DND-41 (cell line): ENCODE results near the gene LIM2.
A peak's percentile ranks its signal among the peaks of the same experiment; 100 is the strongest.

ENCODE experiments used
- ATAC-seq: fragments of 200-7000 bp; cut with Tn5 transposase; 3 replicates; pipeline ENCODE4 v1.9.1; 2021; ENCODE audit warnings: low read depth; ENCODE audit not compliant: insufficient read depth
- DNase-seq: peaks from one replicate; pipeline ENCODE4 v3.0.0-alpha.2; 2020
- H2AFZ ChIP-seq: 2 replicates; pipeline ENCODE4 v1.6.0; 2012; ENCODE audit warnings: low read depth, low read length
- H3K27ac ChIP-seq: 2 replicates; pipeline ENCODE4 v1.5.1; 2012; ENCODE audit warnings: low read length, inconsistent platforms
- H3K27me3 ChIP-seq: fragments of 200-600 bp; sonication (generic); 2 replicates; pipeline ENCODE4 v1.6.0; 2012; ENCODE audit warnings: low read length, mild to moderate bottlenecking, inconsistent platforms; ENCODE audit not compliant: insufficient read depth, poor library complexity
- H3K36me3 ChIP-seq: 2 replicates; pipeline ENCODE4 v1.5.1; 2012; ENCODE audit warnings: low read length, inconsistent platforms; ENCODE audit not compliant: insufficient read depth
- H3K4me1 ChIP-seq: 2 replicates; pipeline ENCODE4 v1.5.1; 2012; ENCODE audit warnings: mild to moderate bottlenecking, low read length; ENCODE audit not compliant: insufficient read depth
- H3K4me2 ChIP-seq: 2 replicates; pipeline ENCODE4 v1.6.0; 2012; ENCODE audit warnings: mild to moderate bottlenecking, moderate library complexity, low read length, inconsistent platforms; ENCODE audit not compliant: insufficient read depth
- H3K4me3 ChIP-seq, 2 experiments: fragments of 200-600 bp in 1 of 2; shearing (Covaris generic) in 1 of 2; 2 replicates each; pipeline ENCODE4 v1.5.1; 2012 to 2016; ENCODE audit warnings: inconsistent platforms in 2 of 2, low read length in 2 of 2, mild to moderate bottlenecking in 2 of 2, low read depth in 1 of 2, moderate library complexity in 1 of 2
- H3K79me2 ChIP-seq: 2 replicates; pipeline ENCODE4 v1.6.0; 2012; ENCODE audit warnings: low read length, inconsistent platforms; ENCODE audit not compliant: insufficient read depth
- H3K9ac ChIP-seq: 2 replicates; pipeline ENCODE4 v1.6.0; 2012; ENCODE audit warnings: low read depth, mild to moderate bottlenecking, inconsistent platforms, low read length, moderate library complexity
- H3K9me3 ChIP-seq: 2 replicates; pipeline ENCODE4 v1.5.1; 2012; ENCODE audit warnings: low read length, moderate library complexity, mild to moderate bottlenecking, inconsistent platforms; ENCODE audit not compliant: insufficient read depth, severe bottlenecking
- H4K20me1 ChIP-seq: 2 replicates; pipeline ENCODE4 v1.6.0; 2012; ENCODE audit warnings: low read length; ENCODE audit not compliant: insufficient read depth
- EZH2 ChIP-seq: IDR thresholded peaks from 3 replicates; pipeline ENCODE4 v1.6.1; 2012; ENCODE audit warnings: borderline replicate concordance, low read depth, mild to moderate bottlenecking, moderate library complexity, low read length, inconsistent platforms; ENCODE audit not compliant: severe bottlenecking
- TF ChIP-seq, protein P1 (sequence below): IDR thresholded peaks from 2 replicates; pipeline ENCODE4 v1.5.1; 2012; ENCODE audit warnings: borderline replicate concordance, low read length, moderate library complexity, mild to moderate bottlenecking; ENCODE audit not compliant: poor library complexity, severe bottlenecking; ENCODE audit errors: extremely low read depth

LIM2 gene

DNA sequence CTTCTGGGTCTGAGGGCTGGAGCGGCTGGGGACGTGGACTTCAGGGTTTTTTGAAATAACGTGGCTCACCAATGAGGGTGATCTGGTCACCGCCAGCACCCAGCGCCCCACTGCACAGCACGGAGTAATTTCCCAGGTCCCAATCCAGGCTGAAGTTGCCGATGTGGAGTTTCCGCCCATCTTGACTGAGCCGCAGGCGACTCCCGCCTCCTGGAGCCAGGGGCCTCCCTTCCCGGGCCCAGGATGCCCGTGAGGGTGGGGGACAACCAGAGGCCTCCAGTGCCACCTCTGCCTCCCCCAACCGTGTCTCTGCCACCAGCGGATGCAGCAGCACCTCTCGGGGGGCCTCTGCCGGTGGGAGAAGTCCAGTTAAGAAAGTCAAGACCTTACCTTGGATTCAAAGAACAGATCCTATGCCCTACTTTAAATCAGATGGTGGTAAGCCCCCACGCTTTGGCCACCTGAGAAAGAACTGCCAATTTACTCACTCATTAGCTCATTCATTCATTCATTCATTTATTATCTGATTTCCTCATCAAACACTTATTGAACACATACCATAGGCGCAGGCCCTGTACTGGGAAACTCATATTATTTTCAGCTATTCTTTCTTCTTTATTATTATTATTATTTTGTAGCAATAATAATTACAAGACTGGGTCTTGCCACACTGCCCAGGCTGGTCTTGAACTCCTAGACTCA is 49.8 kb downstream of the LIM2 start:
- Histone ChIP-seq H3K9ac (peak overlapping the region; percentile 46; the same call in 1 of the 2 replicates), H3K4me2 (peak overlapping the region; percentile 74)
- no peak for ATAC-seq

DNA sequence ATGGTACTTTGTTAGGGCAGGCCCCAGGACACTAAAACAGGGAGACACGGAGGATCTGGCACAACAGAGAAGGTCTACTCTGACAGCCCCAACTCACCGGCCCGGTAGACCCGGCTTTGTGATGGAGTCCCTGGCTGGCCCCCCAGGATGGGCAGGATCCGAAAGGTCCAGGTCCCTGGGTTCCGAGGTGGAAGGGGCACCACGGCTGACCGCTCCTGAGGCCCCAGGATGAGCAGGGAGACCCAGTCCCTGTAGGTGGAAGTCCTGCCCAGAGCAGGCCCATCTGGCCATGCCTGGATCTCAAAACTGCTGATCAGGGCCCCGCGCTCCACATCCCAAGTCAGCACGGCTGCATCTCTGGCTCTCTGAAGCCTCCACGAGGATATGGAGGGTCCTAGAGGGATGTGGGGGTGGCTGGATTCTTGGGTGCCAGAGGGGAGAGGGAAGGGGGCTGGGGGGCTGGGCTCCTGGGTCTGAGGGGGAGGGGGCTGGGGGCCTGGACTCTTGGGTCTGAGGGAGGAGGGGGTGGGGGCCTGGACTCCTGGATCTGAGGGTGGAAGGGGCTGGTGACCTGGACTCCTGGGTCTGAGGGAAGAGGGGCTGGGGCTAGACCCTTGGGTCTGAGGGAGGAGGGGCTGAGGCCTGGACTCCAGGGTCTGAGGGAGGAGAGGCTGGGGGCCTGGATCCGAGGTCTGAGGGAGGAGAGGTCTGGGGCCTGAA is 50.5 kb downstream of the LIM2 start:
- Histone ChIP-seq H3K9ac (no peak overlapping the region), H2AFZ (no peak overlapping the region), H3K4me3 (no peak overlapping the region), H3K36me3 (no peaks in the 10 kb centered on the region), H3K4me1 (peaks cover 13% of the 10 kb centered on the region), H4K20me1 (no peaks in the 10 kb centered on the region), H3K9me3 (no peaks in the 10 kb centered on the region), H3K79me2 (no peaks in the 10 kb centered on the region), H3K4me2 (no peak overlapping the region), H3K27ac (no peak overlapping the region), H3K27me3 (no peaks in the 10 kb centered on the region)
- no peak for DNase-seq
- TF ChIP-seq EZH2 = no peak
- TF ChIP-seq, protein P1, sequence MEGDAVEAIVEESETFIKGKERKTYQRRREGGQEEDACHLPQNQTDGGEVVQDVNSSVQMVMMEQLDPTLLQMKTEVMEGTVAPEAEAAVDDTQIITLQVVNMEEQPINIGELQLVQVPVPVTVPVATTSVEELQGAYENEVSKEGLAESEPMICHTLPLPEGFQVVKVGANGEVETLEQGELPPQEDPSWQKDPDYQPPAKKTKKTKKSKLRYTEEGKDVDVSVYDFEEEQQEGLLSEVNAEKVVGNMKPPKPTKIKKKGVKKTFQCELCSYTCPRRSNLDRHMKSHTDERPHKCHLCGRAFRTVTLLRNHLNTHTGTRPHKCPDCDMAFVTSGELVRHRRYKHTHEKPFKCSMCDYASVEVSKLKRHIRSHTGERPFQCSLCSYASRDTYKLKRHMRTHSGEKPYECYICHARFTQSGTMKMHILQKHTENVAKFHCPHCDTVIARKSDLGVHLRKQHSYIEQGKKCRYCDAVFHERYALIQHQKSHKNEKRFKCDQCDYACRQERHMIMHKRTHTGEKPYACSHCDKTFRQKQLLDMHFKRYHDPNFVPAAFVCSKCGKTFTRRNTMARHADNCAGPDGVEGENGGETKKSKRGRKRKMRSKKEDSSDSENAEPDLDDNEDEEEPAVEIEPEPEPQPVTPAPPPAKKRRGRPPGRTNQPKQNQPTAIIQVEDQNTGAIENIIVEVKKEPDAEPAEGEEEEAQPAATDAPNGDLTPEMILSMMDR = no peak
- no peak for ATAC-seq

More for the DNA sequence above, 49.8 kb downstream of the LIM2 start:
- Histone ChIP-seq H3K27ac (no peak overlapping the region), H3K79me2 (no peaks in the 10 kb centered on the region), H4K20me1 (no peaks in the 10 kb centered on the region), H3K27me3 (no peaks in the 10 kb centered on the region), H3K4me3 (0 out of 4 replicates have a peak overlapping the region, but pooled peaks of 1 of the 2 experiments have one; percentile 62), H3K36me3 (no peaks in the 10 kb centered on the region), H3K4me1 (peaks cover 13% of the 10 kb centered on the region), H2AFZ (peak overlapping the region; percentile 74), H3K9me3 (no peaks in the 10 kb centered on the region)
- DNase-seq = no peak
- TF ChIP-seq EZH2 = no peak
- TF ChIP-seq, protein P1 = no peak

DNA sequence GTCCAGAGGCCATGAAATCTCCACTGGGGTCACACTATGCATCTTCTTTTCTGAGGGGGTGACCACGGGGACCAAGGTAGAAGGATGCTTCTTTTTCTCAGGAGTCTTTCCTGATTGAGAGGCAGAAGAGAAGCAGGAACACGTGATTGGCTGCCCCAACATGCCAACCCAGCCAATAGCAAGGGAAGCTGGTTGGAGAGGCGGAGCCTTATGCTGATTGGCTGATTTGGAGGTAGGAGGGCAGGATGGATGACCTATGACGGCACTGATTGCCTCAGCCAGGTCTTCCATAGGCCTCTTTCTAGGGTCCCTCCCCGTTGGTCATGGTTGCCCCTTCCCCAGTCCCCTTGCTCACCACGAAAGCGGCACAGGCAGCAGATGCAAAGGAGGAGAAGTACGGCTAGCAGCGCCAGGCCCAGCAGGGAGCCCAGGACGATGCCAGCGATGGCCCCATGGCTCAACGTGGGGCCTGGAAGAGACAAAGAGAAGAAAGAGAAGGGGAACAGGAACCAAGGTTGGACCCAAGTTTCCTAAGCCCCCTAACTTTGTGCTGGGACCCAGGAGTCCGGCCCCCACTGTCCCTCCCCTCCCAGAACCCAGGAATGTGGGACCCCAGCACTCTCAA is 53.8 kb downstream of the LIM2 start:
- no peak overlapping the region for H2AFZ ChIP-seq
- no peak overlapping the region for H3K27ac ChIP-seq
- H3K27me3 ChIP-seq = no peaks in the 10 kb centered on the region
- ATAC-seq (no peak), DNase-seq (peak; percentile 32)
- H4K20me1 ChIP-seq = no peaks in the 10 kb centered on the region
- H3K79me2 ChIP-seq = no peaks in the 10 kb centered on the region
- no peak overlapping the region for H3K4me2 ChIP-seq
- no peaks in the 10 kb centered on the region for H3K36me3 ChIP-seq
- no peaks in the 10 kb centered on the region for H3K9me3 ChIP-seq
- no peak overlapping the region for H3K9ac ChIP-seq
- H3K4me1 ChIP-seq = peaks cover 7% of the 10 kb centered on the region
- no peak overlapping the region for H3K4me3 ChIP-seq
- TF ChIP-seq EZH2 = no peak
- TF ChIP-seq, protein P1 = no peak
